Measurements from ENCODE around the gene SPRN.
"Not testable (repeated sequence)": the region's sequence is repeated elsewhere in the genome, so short reads cannot be mapped to it uniquely, and the experiment has no call there.

SPRN gene, protein sequence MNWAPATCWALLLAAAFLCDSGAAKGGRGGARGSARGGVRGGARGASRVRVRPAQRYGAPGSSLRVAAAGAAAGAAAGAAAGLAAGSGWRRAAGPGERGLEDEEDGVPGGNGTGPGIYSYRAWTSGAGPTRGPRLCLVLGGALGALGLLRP

DNA sequence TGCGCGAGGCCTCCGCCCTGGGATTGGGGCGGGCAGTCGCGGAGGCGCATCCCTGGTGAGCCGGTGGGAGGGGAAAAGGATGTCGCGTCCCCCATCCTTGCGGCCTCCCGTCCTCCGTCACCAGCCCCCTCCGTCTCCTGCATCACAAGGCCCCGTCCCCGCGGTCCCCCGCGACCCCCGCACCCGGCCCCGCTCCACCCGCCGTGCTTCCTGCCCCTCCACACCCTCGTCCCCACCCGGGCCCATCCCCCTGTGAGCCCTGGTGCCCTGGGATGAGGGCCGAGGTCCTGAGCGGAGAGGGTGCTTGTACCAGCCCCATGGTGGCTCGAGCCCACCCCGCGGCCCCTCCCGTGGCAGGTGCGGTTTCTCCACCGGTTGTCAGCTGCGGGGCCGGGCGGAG, at the start of gene SPRN:
Gene SPRN (minus strand): TSS at position 25 of the 400 bp plus-strand sequence. CDS start 944 bp downstream, outside the sequence.
- not testable (repeated sequence) for H3K4me3 ChIP-seq (ENCODE audit: low read depth, low read length); H3K27me3 ChIP-seq (ENCODE audit: insufficient read depth, low read length); H3K27ac ChIP-seq (ENCODE audit: low read depth, low read length); H3K79me2 ChIP-seq (ENCODE audit: control insufficient read depth, insufficient read depth, low read length, unreplicated experiment); H3K4me1 ChIP-seq (ENCODE audit: control insufficient read depth, insufficient read depth, low read length, unreplicated experiment); H2AFZ ChIP-seq (ENCODE audit: low read length, unreplicated experiment); H3K36me3 ChIP-seq (ENCODE audit: insufficient read depth, low read length)

DNA sequence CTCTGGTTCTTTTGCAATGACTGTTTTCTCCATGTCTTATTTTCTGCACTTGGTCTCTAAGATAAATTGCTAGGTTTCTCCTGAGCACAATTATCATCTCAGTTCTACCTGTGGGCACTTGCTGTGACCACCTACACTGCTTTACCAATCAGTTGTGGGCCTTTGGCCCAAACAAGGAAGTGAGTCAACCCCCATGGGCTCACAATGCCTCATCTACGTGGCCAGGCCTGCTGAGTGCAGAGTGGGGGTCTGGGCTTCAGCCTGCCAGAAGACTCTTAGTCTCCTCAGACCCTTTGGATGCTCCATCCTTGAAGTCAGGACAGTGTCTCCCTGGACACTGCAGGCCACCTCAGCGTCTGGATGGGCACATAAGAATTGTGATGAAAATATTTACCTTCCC, 49.6 kb upstream of the SPRN start:
- H3K27me3 ChIP-seq (ENCODE audit: insufficient read depth, low read length) = no peaks in the 10 kb centered on the region
- H2AFZ ChIP-seq (ENCODE audit: low read length, unreplicated experiment) = no peak overlapping the region
- H3K4me3 ChIP-seq (ENCODE audit: low read depth, low read length) = no peak overlapping the region
- no peaks in the 10 kb centered on the region for H3K79me2 ChIP-seq (ENCODE audit: control insufficient read depth, insufficient read depth, low read length, unreplicated experiment)
- H3K27ac ChIP-seq (ENCODE audit: low read depth, low read length) = no peak overlapping the region
- no peaks in the 10 kb centered on the region for H3K4me1 ChIP-seq (ENCODE audit: control insufficient read depth, insufficient read depth, low read length, unreplicated experiment)
- no peaks in the 10 kb centered on the region for H3K36me3 ChIP-seq (ENCODE audit: insufficient read depth, low read length)

DNA sequence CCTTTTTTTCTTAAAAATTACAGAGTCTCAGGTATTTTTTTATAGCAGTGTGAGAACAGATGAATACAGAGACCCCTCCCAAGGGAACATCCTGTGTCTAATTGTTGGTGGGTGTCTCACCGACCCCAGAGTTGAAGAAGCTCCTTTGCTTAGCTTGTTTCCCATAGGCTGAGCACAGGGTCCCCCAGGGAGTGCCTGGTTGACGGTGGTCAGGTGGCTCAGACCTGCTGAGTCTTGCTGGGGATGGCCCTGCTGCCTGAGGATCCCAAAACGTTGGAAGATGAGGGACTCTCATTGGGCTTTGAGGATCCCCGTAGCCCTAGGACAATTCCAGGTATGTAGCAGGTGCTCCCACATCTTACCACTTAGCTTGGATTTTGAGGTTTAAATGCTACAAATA, 48.8 kb upstream of the SPRN start:
- Histone ChIP-seq H3K4me1 (ENCODE audit: control insufficient read depth, insufficient read depth, low read length, unreplicated experiment) (no peaks in the 10 kb centered on the region), H3K27ac (ENCODE audit: low read depth, low read length) (no peak overlapping the region), H3K79me2 (ENCODE audit: control insufficient read depth, insufficient read depth, low read length, unreplicated experiment) (no peaks in the 10 kb centered on the region), H3K36me3 (ENCODE audit: insufficient read depth, low read length) (no peaks in the 10 kb centered on the region), H3K27me3 (ENCODE audit: insufficient read depth, low read length) (no peaks in the 10 kb centered on the region), H2AFZ (ENCODE audit: low read length, unreplicated experiment) (no peak overlapping the region), H3K4me3 (ENCODE audit: low read depth, low read length) (no peak overlapping the region)

DNA sequence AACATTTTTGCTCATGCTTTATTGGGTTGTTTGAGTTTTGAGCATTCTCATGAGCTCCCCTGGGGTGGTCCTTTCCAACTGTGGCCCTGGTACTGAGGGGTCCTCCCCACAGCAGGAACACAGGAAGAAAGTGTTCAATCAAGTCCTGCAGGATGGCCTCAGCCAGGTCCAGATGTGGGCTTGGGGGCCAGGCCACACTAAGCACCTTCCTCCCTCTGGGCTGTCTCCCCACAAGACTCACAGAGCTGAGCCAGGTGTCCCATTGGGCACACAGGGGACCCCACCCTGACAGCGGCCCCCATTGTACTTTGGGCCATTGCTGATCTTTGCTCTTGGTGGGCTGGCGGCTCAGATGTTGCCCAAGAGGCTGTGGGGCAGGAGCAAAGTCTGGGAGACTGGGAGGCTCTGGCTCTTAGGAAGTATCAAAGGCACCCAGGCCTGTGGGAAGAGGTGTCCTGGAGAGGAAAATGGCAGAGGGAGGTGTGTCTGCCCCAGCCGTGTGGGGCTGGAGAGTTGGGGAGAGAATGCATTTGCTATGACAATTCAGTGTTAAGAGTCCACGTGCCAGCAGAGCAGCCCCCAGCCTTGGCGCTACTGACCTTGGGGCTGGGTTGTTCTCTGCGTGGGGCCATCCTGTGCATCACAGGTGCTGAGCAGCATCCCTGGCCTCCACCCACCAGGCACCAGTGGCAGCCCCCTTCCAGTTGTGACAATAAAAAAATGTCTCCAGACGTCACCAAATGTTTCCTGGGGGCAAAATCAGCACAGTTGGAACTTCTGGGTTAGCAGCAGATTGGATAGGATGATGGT, 47.1 kb upstream of the SPRN start:
- no peaks in the 10 kb centered on the region; the same call in 1 of the 2 replicates for H3K36me3 ChIP-seq (ENCODE audit: insufficient read depth, low read length)
- no peaks in the 10 kb centered on the region for H3K27me3 ChIP-seq (ENCODE audit: insufficient read depth, low read length)
- no peak overlapping the region for H3K27ac ChIP-seq (ENCODE audit: low read depth, low read length)
- H2AFZ ChIP-seq (ENCODE audit: low read length, unreplicated experiment) = no peak overlapping the region
- H3K79me2 ChIP-seq (ENCODE audit: control insufficient read depth, insufficient read depth, low read length, unreplicated experiment) = no peaks in the 10 kb centered on the region
- H3K4me1 ChIP-seq (ENCODE audit: control insufficient read depth, insufficient read depth, low read length, unreplicated experiment) = no peaks in the 10 kb centered on the region
- H3K4me3 ChIP-seq (ENCODE audit: low read depth, low read length) = no peak overlapping the region

DNA sequence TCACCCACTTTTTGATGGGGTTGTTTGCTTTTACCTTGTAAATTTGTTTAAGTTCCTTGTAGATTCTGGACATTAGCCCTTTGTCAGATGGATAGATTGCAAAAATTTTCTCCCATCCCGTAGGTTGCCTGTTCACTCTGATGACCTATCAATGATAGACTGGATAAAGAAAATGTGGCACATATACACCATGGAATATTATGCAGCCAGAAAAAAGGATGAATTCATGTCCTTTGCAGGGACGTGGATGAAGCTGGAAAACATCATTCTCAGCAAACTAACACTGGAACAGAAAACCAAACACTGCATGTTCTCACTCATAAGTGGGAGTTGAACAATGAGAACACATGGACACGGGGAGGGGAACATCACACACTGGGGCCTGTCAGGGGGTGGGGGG, 44.8 kb upstream of the SPRN start:
- H3K27me3 ChIP-seq (ENCODE audit: insufficient read depth, low read length); H3K36me3 ChIP-seq (ENCODE audit: insufficient read depth, low read length); H3K4me3 ChIP-seq (ENCODE audit: low read depth, low read length); H3K27ac ChIP-seq (ENCODE audit: low read depth, low read length); H3K4me1 ChIP-seq (ENCODE audit: control insufficient read depth, insufficient read depth, low read length, unreplicated experiment); H2AFZ ChIP-seq (ENCODE audit: low read length, unreplicated experiment); H3K79me2 ChIP-seq (ENCODE audit: control insufficient read depth, insufficient read depth, low read length, unreplicated experiment): not testable (repeated sequence)

DNA sequence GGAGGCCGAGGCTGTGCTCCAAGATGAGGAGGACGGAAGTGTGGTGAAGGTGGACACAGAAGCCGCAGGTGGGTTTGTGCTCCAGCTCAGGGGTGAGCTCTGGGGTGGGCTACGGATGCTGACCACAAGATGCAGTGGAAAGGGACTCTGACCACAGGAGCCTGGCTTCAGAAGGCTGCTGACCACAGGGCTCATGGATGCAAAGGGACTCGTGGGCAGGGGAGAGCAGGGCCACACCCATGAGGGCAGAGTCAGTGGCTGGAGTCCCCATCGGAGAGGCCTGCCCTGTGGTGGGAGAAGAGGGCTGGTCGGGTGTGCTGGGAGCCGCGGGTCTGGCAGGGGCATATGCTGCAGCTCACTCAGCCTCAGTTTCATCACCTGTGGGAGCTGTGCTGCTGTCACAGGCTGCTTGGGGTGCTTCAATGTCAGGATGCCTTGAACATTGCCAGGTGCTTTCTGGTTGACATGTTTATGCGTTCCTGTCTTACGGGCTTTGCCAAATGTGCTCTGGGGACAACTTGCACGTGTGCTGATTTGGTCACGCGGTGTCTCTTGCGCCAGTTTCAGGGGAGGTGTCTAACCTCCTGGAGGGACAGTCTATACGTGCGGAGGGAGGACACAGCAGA, 43.0 kb upstream of the SPRN start:
- H3K36me3 ChIP-seq (ENCODE audit: insufficient read depth, low read length) = no peaks in the 10 kb centered on the region; the same call in 1 of the 2 replicates
- H3K4me1 ChIP-seq (ENCODE audit: control insufficient read depth, insufficient read depth, low read length, unreplicated experiment) = no peaks in the 10 kb centered on the region
- H3K4me3 ChIP-seq (ENCODE audit: low read depth, low read length) = no peak overlapping the region
- no peak overlapping the region for H2AFZ ChIP-seq (ENCODE audit: low read length, unreplicated experiment)
- no peak overlapping the region for H3K27ac ChIP-seq (ENCODE audit: low read depth, low read length)
- no peaks in the 10 kb centered on the region for H3K27me3 ChIP-seq (ENCODE audit: insufficient read depth, low read length)
- H3K79me2 ChIP-seq (ENCODE audit: control insufficient read depth, insufficient read depth, low read length, unreplicated experiment) = no peaks in the 10 kb centered on the region

DNA sequence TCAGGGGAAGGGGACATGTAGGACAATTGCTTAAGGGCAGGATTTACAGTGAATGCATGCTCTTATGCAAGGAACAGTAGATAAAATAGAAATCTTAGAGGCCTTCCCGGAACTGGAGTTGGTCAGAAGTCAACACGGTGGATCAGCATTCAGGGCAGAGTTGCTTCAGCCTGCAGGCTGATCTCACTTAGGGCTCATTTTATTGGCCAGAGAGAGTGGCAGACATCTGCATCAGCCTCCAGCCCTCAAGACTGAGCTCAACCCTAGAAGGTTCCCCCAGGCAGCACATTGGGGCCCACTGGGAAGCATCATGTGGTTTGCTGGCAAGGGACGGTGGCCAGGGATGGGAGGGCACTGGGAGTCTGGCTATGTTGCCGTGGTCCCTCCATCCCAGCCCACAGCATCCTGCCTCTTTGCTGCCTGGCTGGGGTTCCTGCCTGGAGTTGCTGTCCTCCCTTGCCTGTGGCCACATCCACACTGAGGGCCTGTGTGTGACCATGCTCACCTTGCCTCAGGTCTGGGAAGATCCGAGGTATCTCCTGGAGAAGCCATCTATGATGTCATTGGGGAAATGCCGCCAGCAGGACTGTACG, 42.4 kb upstream of the SPRN start:
- Histone ChIP-seq H3K27me3 (ENCODE audit: insufficient read depth, low read length) (no peaks in the 10 kb centered on the region), H3K27ac (ENCODE audit: low read depth, low read length) (no peak overlapping the region), H3K4me1 (ENCODE audit: control insufficient read depth, insufficient read depth, low read length, unreplicated experiment) (no peaks in the 10 kb centered on the region)

DNA sequence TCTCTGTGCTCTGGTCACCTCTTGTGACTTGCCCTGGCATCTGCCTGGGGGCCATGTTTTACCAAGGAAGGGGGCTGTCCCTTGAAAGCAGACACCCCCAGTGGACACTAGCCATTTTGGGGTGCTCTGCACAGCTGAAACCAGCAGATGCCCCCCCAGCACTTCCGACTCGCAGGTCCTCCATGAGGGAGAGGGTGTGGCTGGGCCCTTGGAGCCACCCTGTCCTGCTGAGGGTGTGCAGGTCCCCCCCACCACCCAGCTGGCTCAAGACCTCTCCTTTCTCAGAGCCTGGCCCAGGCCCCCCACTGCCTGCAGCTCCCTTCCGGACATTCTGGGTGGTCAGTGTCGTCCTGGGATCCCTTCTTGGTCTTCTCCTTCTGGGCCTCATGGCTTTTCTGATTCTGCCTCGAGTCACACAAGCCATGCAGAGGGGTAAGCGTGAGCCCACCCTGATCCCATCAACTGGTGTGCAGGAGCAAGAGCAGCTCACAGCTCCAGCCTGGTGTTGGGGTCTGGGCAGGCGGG, 41.6 kb upstream of the SPRN start:
- H3K4me3 ChIP-seq (ENCODE audit: low read depth, low read length) = no peak overlapping the region
- H3K79me2 ChIP-seq (ENCODE audit: control insufficient read depth, insufficient read depth, low read length, unreplicated experiment) = no peaks in the 10 kb centered on the region
- no peak overlapping the region for H3K27ac ChIP-seq (ENCODE audit: low read depth, low read length)
- no peaks in the 10 kb centered on the region for H3K4me1 ChIP-seq (ENCODE audit: control insufficient read depth, insufficient read depth, low read length, unreplicated experiment)
- H2AFZ ChIP-seq (ENCODE audit: low read length, unreplicated experiment) = no peak overlapping the region
- H3K27me3 ChIP-seq (ENCODE audit: insufficient read depth, low read length) = no peaks in the 10 kb centered on the region
- H3K36me3 ChIP-seq (ENCODE audit: insufficient read depth, low read length) = no peaks in the 10 kb centered on the region; the same call in 1 of the 2 replicates

More for the DNA sequence above, 42.4 kb upstream of the SPRN start:
- Histone ChIP-seq H3K4me3 (ENCODE audit: low read depth, low read length) (no peak overlapping the region), H3K79me2 (ENCODE audit: control insufficient read depth, insufficient read depth, low read length, unreplicated experiment) (no peaks in the 10 kb centered on the region), H2AFZ (ENCODE audit: low read length, unreplicated experiment) (no peak overlapping the region), H3K36me3 (ENCODE audit: insufficient read depth, low read length) (no peaks in the 10 kb centered on the region; the same call in 1 of the 2 replicates)

DNA sequence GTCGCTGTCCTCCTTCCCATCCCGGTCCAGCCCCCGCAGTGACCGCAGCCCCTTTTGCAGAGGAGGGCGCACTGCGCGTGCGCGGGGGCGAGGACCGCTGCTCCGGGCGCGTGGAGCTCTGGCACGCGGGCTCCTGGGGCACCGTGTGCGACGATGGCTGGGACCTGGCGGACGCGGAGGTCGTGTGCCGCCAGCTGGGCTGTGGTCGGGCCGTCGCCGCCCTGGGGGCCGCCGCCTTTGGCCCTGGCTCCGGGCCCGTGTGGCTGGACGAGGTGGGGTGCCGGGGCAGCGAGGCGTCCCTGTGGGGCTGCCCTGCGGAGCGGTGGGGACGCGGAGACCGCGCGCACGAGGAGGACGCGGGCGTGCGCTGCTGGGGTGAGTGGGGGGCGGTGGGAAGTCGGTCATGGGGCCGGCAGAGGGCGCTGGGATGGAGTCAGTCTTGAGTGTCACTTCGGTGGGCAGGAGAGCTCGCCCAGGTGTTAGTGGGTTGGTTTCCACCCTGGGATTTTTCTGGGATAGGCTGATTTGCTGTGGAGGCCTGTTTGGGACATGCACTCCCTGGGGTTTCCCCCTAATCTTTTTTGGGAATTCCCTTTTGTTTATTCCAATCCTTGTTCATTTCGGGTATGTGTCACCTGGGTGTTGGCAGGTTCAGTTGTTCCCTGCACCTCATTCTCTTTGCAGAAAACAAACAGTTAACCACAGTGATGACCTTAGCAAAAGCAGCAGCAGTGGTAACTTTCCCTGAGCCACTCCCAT, 40.9 kb upstream of the SPRN start:
- Histone ChIP-seq H3K4me3 (ENCODE audit: low read depth, low read length) (no peak overlapping the region), H3K36me3 (ENCODE audit: insufficient read depth, low read length) (no peaks in the 10 kb centered on the region; the same call in 1 of the 2 replicates), H2AFZ (ENCODE audit: low read length, unreplicated experiment) (no peak overlapping the region), H3K79me2 (ENCODE audit: control insufficient read depth, insufficient read depth, low read length, unreplicated experiment) (no peaks in the 10 kb centered on the region), H3K4me1 (ENCODE audit: control insufficient read depth, insufficient read depth, low read length, unreplicated experiment) (no peaks in the 10 kb centered on the region), H3K27me3 (ENCODE audit: insufficient read depth, low read length) (no peaks in the 10 kb centered on the region), H3K27ac (ENCODE audit: low read depth, low read length) (no peak overlapping the region)

DNA sequence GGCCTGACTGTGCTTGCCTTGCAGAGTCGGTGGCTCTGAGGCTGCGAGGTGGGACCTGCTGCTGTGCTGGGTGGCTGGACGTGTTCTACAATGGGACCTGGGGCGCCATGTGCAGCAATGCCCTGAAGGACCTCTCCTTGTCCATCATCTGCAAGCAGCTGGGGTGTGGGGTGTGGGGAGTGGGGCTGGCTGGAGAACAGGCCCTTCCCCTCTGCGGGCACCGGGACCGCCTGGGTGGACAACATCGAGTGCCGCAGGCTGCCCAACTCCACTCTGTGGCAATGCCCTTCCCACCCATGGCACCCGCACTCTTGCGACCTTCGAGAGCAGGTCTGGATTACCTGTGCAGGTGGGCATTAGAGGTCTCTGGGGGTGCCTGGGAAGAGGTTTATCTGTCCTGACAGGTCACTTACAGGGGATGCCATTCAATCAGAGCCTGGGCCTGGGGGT, 40.2 kb upstream of the SPRN start:
- Histone ChIP-seq H3K27me3 (ENCODE audit: insufficient read depth, low read length) (no peaks in the 10 kb centered on the region), H3K4me1 (ENCODE audit: control insufficient read depth, insufficient read depth, low read length, unreplicated experiment) (no peaks in the 10 kb centered on the region), H3K27ac (ENCODE audit: low read depth, low read length) (no peak overlapping the region), H3K79me2 (ENCODE audit: control insufficient read depth, insufficient read depth, low read length, unreplicated experiment) (no peaks in the 10 kb centered on the region), H3K36me3 (ENCODE audit: insufficient read depth, low read length) (no peaks in the 10 kb centered on the region; the same call in 1 of the 2 replicates), H2AFZ (ENCODE audit: low read length, unreplicated experiment) (no peak overlapping the region), H3K4me3 (ENCODE audit: low read depth, low read length) (no peak overlapping the region)

Data from ACC112 (cell line).